HCT116 (cell line): ENCODE results near the gene HAAO. TPM values are rescaled to one million over a fixed set of nuclear protein-coding genes. Genes with fewer than 3 reads are reported as not detected.

Source experiments
- ATAC-seq: fragments of 200-7000 bp; cut with Tn5 transposase; 2 replicates; pipeline ENCODE4 v1.9.1; 2020; ENCODE audit warnings: mild to moderate bottlenecking, moderate library complexity
- BruUV-seq: library from RNA; stranded (reverse); fragments of 400-500 nt; replicated peaks from 2 replicates; lab custom pipeline; 2021; lab: Mats Ljungman, UMichigan
- CTCF ChIA-PET: fragments of 300-600 bp; sonication (Branson Sonifier 250); formaldehyde crosslinking; loops from one replicate; lab custom pipeline; 2021; ENCODE audit warnings: antibody characterized with exemption; lab: Charles Lee
- POLR2A ChIA-PET: fragments of 300-600, 350-600 bp; sonication (Branson Sonifier 250); formaldehyde crosslinking; loops from one replicate; lab custom pipeline; 2021; ENCODE audit warnings: antibody characterized with exemption; lab: Charles Lee
- RAD21 ChIA-PET, 2 experiments: fragments of 300-600 bp; sonication (Branson Sonifier 250); formaldehyde crosslinking; loops; one replicate each; lab custom pipeline; 2023; ENCODE audit warnings: low total read pairs in 2 of 2; ENCODE audit not compliant: uncharacterized antibody in 2 of 2, unreplicated experiment in 2 of 2, low non-redundant PET in 1 of 2; lab: Charles Lee
- DNase-seq: peaks from one replicate; pipeline ENCODE4 v3.0.0-alpha.2; 2010; ENCODE audit warnings: low read depth, low spot score
- H2AFZ ChIP-seq: fragments of 200-600 bp; shearing (Covaris generic), sonication (generic); 2 replicates; pipeline ENCODE4 v1.6.1; 2017; ENCODE audit warnings: low read depth, mixed run types, mixed read lengths, antibody characterized with exemption, low read length; ENCODE audit not compliant: poor library complexity, severe bottlenecking
- H3K27ac ChIP-seq: 2 replicates; pipeline ENCODE4 v1.5.1; 2012; ENCODE audit warnings: low read depth, low read length
- H3K27me3 ChIP-seq: fragments of 200-600 bp; sonication (generic); 2 replicates; pipeline ENCODE4 v1.6.1; 2016; ENCODE audit warnings: mixed run types, low read length, mixed read lengths; ENCODE audit not compliant: insufficient read depth
- H3K36me3 ChIP-seq, 2 experiments: fragments of 200-500 bp in 1 of 2; fragments of 200-600 bp in 1 of 2; sonication (Bioruptor generic) in 1 of 2; sonication (generic) in 1 of 2; 2 replicates each; pipeline versions ENCODE4 v1.5.1 to v1.6.1; 2014 to 2016; ENCODE audit warnings: low read length in 2 of 2, inconsistent platforms in 1 of 2, mixed read lengths in 1 of 2, mixed run types in 1 of 2; ENCODE audit not compliant: insufficient read depth in 2 of 2, control insufficient read depth in 1 of 2
- H3K4me1 ChIP-seq, 2 experiments: fragments of 200-600 bp in 1 of 2; sonication (generic) in 1 of 2; 2 replicates each; pipeline versions ENCODE4 v1.5.1 to v1.6.1; 2012 to 2017; ENCODE audit warnings: low read length in 2 of 2, inconsistent platforms in 1 of 2, mild to moderate bottlenecking in 1 of 2, mixed read lengths in 1 of 2, mixed run types in 1 of 2, moderate library complexity in 1 of 2; ENCODE audit not compliant: insufficient read depth in 2 of 2, control insufficient read depth in 1 of 2
- H3K4me2 ChIP-seq: fragments of 200-600 bp; sonication (generic); 2 replicates; pipeline ENCODE4 v1.6.1; 2017; ENCODE audit warnings: mixed run types, low read length, mixed read lengths
- H3K4me3 ChIP-seq, 2 experiments: fragments of 200-600 bp in 1 of 2; sonication (generic) in 1 of 2; replicated peaks in 1 of 2; 2 replicates each; pipeline ENCODE4 v1.5.1; 2011 to 2016; ENCODE audit warnings: low read length in 2 of 2, control low read depth in 1 of 2, low read depth in 1 of 2, mild to moderate bottlenecking in 1 of 2, mixed read lengths in 1 of 2, mixed run types in 1 of 2
- H3K79me2 ChIP-seq: fragments of 200-600 bp; sonication (generic); 2 replicates; pipeline ENCODE4 v1.6.1; 2017; ENCODE audit warnings: mild to moderate bottlenecking, mixed run types, low read length, moderate library complexity, mixed read lengths; ENCODE audit not compliant: insufficient read depth
- H3K9ac ChIP-seq: fragments of 200-600 bp; sonication (generic); 2 replicates; pipeline ENCODE4 v1.6.1; 2016; ENCODE audit warnings: low read length, mixed read lengths
- H3K9me2 ChIP-seq: fragments of 200-600 bp; sonication (generic), shearing (Covaris generic); 2 replicates; pipeline ENCODE4 v1.6.1; 2017; ENCODE audit warnings: mixed run types, mild to moderate bottlenecking, moderate library complexity; ENCODE audit not compliant: insufficient read depth
- H3K9me3 ChIP-seq, 2 experiments: fragments of 200-500 bp in 1 of 2; fragments of 200-600 bp in 1 of 2; sonication (Bioruptor generic) in 1 of 2; sonication (generic) in 1 of 2; 2 replicates each; pipeline ENCODE4 v1.6.1; 2014 to 2017; ENCODE audit warnings: low read length in 2 of 2, mixed read lengths in 2 of 2, inconsistent platforms in 1 of 2, low read depth in 1 of 2, mild to moderate bottlenecking in 1 of 2, mixed run types in 1 of 2, moderate library complexity in 1 of 2; ENCODE audit not compliant: control insufficient read depth in 1 of 2, insufficient read depth in 1 of 2
- H4K20me1 ChIP-seq: fragments of 200-600 bp; sonication (generic), shearing (Covaris generic); 2 replicates; pipeline ENCODE4 v1.6.1; 2017; ENCODE audit warnings: mixed run types, mild to moderate bottlenecking, moderate library complexity; ENCODE audit not compliant: insufficient read depth
- CBX3 ChIP-seq: IDR thresholded peaks from 2 replicates; pipeline ENCODE4 v1.6.1; 2012; ENCODE audit warnings: low read depth
- CEBPB ChIP-seq: IDR thresholded peaks from 2 replicates; pipeline ENCODE4 v1.6.1; 2012; ENCODE audit warnings: low read depth
- ELF1 ChIP-seq: IDR thresholded peaks from 2 replicates; pipeline ENCODE4 v1.6.1; 2012; ENCODE audit warnings: low read depth, borderline replicate concordance
- EZH2 ChIP-seq: fragments of 200-600 bp; sonication (generic); IDR thresholded peaks from 2 replicates; pipeline ENCODE4 v1.6.1; 2017; ENCODE audit warnings: antibody characterized with exemption, mixed run types
- EZH2phosphoT487 ChIP-seq: fragments of 200-600 bp; IDR thresholded peaks from 2 replicates; pipeline ENCODE4 v1.6.1; 2018; ENCODE audit warnings: antibody characterized with exemption, borderline replicate concordance
- FOSL1 ChIP-seq: IDR thresholded peaks from 2 replicates; pipeline ENCODE4 v1.6.1; 2012; ENCODE audit warnings: low read depth
- JUND ChIP-seq: IDR thresholded peaks from 2 replicates; pipeline ENCODE4 v1.6.1; 2012
- POLR2A ChIP-seq: IDR thresholded peaks from 2 replicates; pipeline ENCODE4 v1.7.0; 2011; ENCODE audit warnings: borderline replicate concordance; ENCODE audit not compliant: insufficient read depth, insufficient read length; ENCODE audit errors: extremely low read depth
- POLR2AphosphoS5 ChIP-seq: IDR thresholded peaks from 2 replicates; pipeline ENCODE4 v1.6.1; 2011; ENCODE audit warnings: mild to moderate bottlenecking, low read depth, low read length, moderate library complexity
- REST ChIP-seq: IDR thresholded peaks from 2 replicates; pipeline ENCODE4 v1.6.1; 2012; ENCODE audit warnings: low read depth
- SIN3A ChIP-seq: IDR thresholded peaks from 2 replicates; pipeline ENCODE4 v1.6.1; 2012; ENCODE audit warnings: low read depth
- SP1 ChIP-seq: IDR thresholded peaks from 2 replicates; pipeline ENCODE4 v1.6.1; 2012; ENCODE audit warnings: low read depth
- TCF7L2 ChIP-seq: IDR thresholded peaks from 2 replicates; pipeline ENCODE4 v1.7.0; 2011; ENCODE audit warnings: borderline replicate concordance, inconsistent platforms; ENCODE audit not compliant: insufficient read depth, insufficient read length; ENCODE audit errors: extremely low read depth
- YY1 ChIP-seq: IDR thresholded peaks from 2 replicates; pipeline ENCODE4 v1.6.1; 2011; ENCODE audit warnings: low read length, low read depth, moderate library complexity, mild to moderate bottlenecking; ENCODE audit not compliant: insufficient replicate concordance; ENCODE audit errors: extremely low read depth
- ZNF274 ChIP-seq: fragments of 200-500 bp; sonication (Bioruptor generic); IDR thresholded peaks from 2 replicates; pipeline ENCODE4 v1.6.1; 2014; ENCODE audit warnings: mild to moderate bottlenecking, low read depth, low read length, inconsistent platforms
- intact Hi-C: fragments of 100-400 bp; cut with micrococcal nuclease; formaldehyde crosslinking; loops from 2 replicates; pipeline ENCODE4 v1.10.0; 2022
- total RNA-seq: library from RNA; stranded (reverse); gene quantifications from one replicate; pipeline ENCODE4 v1.2.1, GENCODE V29; 2021; ENCODE audit not compliant: unreplicated experiment
- TF ChIP-seq, protein P1 (sequence below), 3 experiments: fragments of 200-600 bp in 1 of 3; sonication (generic) in 1 of 3; IDR thresholded peaks in 2 of 3; conservative IDR thresholded peaks in 1 of 3; 2 replicates each; pipeline ENCODE4 v1.5.1; 2012 to 2017; ENCODE audit warnings: low read depth in 2 of 3, low read length in 2 of 3, antibody characterized with exemption in 1 of 3, borderline replicate concordance in 1 of 3, control low read depth in 1 of 3, mild to moderate bottlenecking in 1 of 3, mixed read lengths in 1 of 3, mixed run types in 1 of 3, moderate library complexity in 1 of 3; ENCODE audit not compliant: insufficient read depth in 1 of 3
- TF ChIP-seq, protein P2 (sequence below): IDR thresholded peaks from 2 replicates; pipeline ENCODE4 v1.6.1; 2011; ENCODE audit warnings: mild to moderate bottlenecking, low read length, moderate library complexity; ENCODE audit not compliant: insufficient replicate concordance; ENCODE audit errors: extremely low read depth

Gene HAAO
- total RNA-seq, 1 experiment from 2014 or later = not detected

- Histone ChIP-seq H3K4me3 (no peak overlapping the region), H4K20me1 (no peaks in the 10 kb centered on the region), H3K36me3 (no peaks in the 10 kb centered on the region), H3K4me1 (no peaks in the 10 kb centered on the region), H3K9me2 (no peaks in the 10 kb centered on the region), H2AFZ (no peak overlapping the region), H3K9me3 (no peaks in the 10 kb centered on the region), H3K27me3 (no peaks in the 10 kb centered on the region), H3K79me2 (no peaks in the 10 kb centered on the region), H3K9ac (no peak overlapping the region), H3K4me2 (no peak overlapping the region), H3K27ac (no peak overlapping the region)
- ChIA-PET POLR2A (no interaction called here), RAD21 (no interaction called here), CTCF (no interaction called here)
- ATAC-seq = no peak
- intact Hi-C loops = no loop called here
- no peak for DNase-seq
- BruUV-seq = no TSS peak
- TF ChIP-seq, protein P1, sequence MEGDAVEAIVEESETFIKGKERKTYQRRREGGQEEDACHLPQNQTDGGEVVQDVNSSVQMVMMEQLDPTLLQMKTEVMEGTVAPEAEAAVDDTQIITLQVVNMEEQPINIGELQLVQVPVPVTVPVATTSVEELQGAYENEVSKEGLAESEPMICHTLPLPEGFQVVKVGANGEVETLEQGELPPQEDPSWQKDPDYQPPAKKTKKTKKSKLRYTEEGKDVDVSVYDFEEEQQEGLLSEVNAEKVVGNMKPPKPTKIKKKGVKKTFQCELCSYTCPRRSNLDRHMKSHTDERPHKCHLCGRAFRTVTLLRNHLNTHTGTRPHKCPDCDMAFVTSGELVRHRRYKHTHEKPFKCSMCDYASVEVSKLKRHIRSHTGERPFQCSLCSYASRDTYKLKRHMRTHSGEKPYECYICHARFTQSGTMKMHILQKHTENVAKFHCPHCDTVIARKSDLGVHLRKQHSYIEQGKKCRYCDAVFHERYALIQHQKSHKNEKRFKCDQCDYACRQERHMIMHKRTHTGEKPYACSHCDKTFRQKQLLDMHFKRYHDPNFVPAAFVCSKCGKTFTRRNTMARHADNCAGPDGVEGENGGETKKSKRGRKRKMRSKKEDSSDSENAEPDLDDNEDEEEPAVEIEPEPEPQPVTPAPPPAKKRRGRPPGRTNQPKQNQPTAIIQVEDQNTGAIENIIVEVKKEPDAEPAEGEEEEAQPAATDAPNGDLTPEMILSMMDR (IDR thresholded peaks at IDR 0.05 in 2 of 3, conservative IDR thresholded peaks at IDR 0.05 in 1 of 3; ENCODE audit: borderline replicate concordance in 1 of 3, insufficient read depth in 1 of 3, low read depth in 2 of 3, low read length in 2 of 3) = no peak
- TF ChIP-seq YY1 (no peak), TCF7L2 (no peak), FOSL1 (no peak), REST (no peak), ZNF274 (no peak), EZH2phosphoT487 (no peak), EZH2 (no peak), ELF1 (no peak), JUND (no peak), SP1 (no peak), POLR2AphosphoS5 (no peak), POLR2A (no peak), SIN3A (no peak), CEBPB (no peak), CBX3 (no peak)
- TF ChIP-seq, protein P2, sequence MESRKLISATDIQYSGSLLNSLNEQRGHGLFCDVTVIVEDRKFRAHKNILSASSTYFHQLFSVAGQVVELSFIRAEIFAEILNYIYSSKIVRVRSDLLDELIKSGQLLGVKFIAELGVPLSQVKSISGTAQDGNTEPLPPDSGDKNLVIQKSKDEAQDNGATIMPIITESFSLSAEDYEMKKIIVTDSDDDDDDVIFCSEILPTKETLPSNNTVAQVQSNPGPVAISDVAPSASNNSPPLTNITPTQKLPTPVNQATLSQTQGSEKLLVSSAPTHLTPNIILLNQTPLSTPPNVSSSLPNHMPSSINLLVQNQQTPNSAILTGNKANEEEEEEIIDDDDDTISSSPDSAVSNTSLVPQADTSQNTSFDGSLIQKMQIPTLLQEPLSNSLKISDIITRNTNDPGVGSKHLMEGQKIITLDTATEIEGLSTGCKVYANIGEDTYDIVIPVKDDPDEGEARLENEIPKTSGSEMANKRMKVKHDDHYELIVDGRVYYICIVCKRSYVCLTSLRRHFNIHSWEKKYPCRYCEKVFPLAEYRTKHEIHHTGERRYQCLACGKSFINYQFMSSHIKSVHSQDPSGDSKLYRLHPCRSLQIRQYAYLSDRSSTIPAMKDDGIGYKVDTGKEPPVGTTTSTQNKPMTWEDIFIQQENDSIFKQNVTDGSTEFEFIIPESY = no peak
Observed at GRCh38 chr2:42721898-42722297, 70.5 kb downstream of the HAAO start.
